Endothelial cell (in vitro differentiated cells): Measurements from ENCODE around the gene FKBP9. TPM values are rescaled to one million over a fixed set of nuclear protein-coding genes. Genes with fewer than 3 reads are reported as not detected.

ENCODE experiments used
- DNase-seq: peaks from one replicate; pipeline ENCODE4 v3.0.0; 2021; ENCODE audit warnings: low spot score
- H3K27ac Mint-ChIP-seq: one replicate; pipeline ENCODE4 v1.8.0; 2021; ENCODE audit warnings: mixed read lengths, inconsistent platforms; ENCODE audit not compliant: unreplicated experiment
- H3K27me3 Mint-ChIP-seq: one replicate; pipeline ENCODE4 v1.8.0; 2021; ENCODE audit warnings: mild to moderate bottlenecking, moderate library complexity, mixed read lengths, inconsistent platforms; ENCODE audit not compliant: unreplicated experiment
- H3K36me3 Mint-ChIP-seq: one replicate; pipeline ENCODE4 v1.8.0; 2021; ENCODE audit warnings: mild to moderate bottlenecking, low read depth, mixed read lengths, inconsistent platforms; ENCODE audit not compliant: unreplicated experiment
- H3K4me1 Mint-ChIP-seq: one replicate; pipeline ENCODE4 v1.8.0; 2021; ENCODE audit warnings: mild to moderate bottlenecking, mixed read lengths, inconsistent platforms; ENCODE audit not compliant: unreplicated experiment
- H3K4me3 Mint-ChIP-seq: one replicate; pipeline ENCODE4 v1.8.0; 2021; ENCODE audit warnings: mild to moderate bottlenecking, mixed read lengths, inconsistent platforms; ENCODE audit not compliant: unreplicated experiment
- H3K9me3 Mint-ChIP-seq: one replicate; pipeline ENCODE4 v1.8.0; 2021; ENCODE audit warnings: mixed read lengths, inconsistent platforms; ENCODE audit not compliant: unreplicated experiment
- CTCF ChIP-seq: fragments of 200-600 bp; sonication (generic); IDR thresholded peaks from one replicate; pipeline ENCODE4 v1.5.0; 2021; ENCODE audit warnings: antibody characterized with exemption; ENCODE audit not compliant: unreplicated experiment
- total RNA-seq: library from RNA; stranded (reverse); fragmentation: NEBNext Ultra II Directional; extraction: Animal tissue kit (Norgen Biotek cat#: 25700); gene quantifications from one replicate; pipeline ENCODE4 v1.2.1, GENCODE V29; 2021; ENCODE audit not compliant: unreplicated experiment

Gene FKBP9
- total RNA-seq, 1 donor from 2014 or later = 218 TPM

- H3K9me3 Mint-ChIP-seq = no peaks in the 10 kb centered on the region
- no peak overlapping the region for H3K4me3 Mint-ChIP-seq
- peaks cover 17% of the 10 kb centered on the region for H3K4me1 Mint-ChIP-seq
- no peak overlapping the region for H3K27ac Mint-ChIP-seq
- DNase-seq = no peak
- no peaks in the 10 kb centered on the region for H3K36me3 Mint-ChIP-seq
- no peak for TF ChIP-seq CTCF
- H3K27me3 Mint-ChIP-seq = no peaks in the 10 kb centered on the region
These were observed 84.6 kb downstream of the FKBP9 start for GRCh38 chr7:33041631-33042428.

GRCh38 chr7:33043501-33044400 lies 86.5 kb downstream of the FKBP9 start:
- no peaks in the 10 kb centered on the region for H3K9me3 Mint-ChIP-seq
- H3K36me3 Mint-ChIP-seq = no peaks in the 10 kb centered on the region
- peak overlapping the region; percentile 10 for H3K27ac Mint-ChIP-seq
- peaks cover 17% of the 10 kb centered on the region for H3K4me1 Mint-ChIP-seq
- no peak for DNase-seq
- H3K4me3 Mint-ChIP-seq = no peak overlapping the region
- H3K27me3 Mint-ChIP-seq = no peaks in the 10 kb centered on the region
- no peak for TF ChIP-seq CTCF

- H3K4me3 Mint-ChIP-seq = no peak overlapping the region
- no peak for TF ChIP-seq CTCF
- H3K36me3 Mint-ChIP-seq = no peaks in the 10 kb centered on the region
These were observed 87.1 kb downstream of the FKBP9 start for GRCh38 chr7:33044401-33044718.

GRCh38 chr7:33044986-33045385 lies 87.7 kb downstream of the FKBP9 start:
- H3K36me3 Mint-ChIP-seq = no peaks in the 10 kb centered on the region
- no peak for TF ChIP-seq CTCF
- H3K4me1 Mint-ChIP-seq = peaks cover 11% of the 10 kb centered on the region
- H3K4me3 Mint-ChIP-seq = no peak overlapping the region
- no peaks in the 10 kb centered on the region for H3K27me3 Mint-ChIP-seq
- no peak for DNase-seq
- H3K27ac Mint-ChIP-seq = no peak overlapping the region
- no peaks in the 10 kb centered on the region for H3K9me3 Mint-ChIP-seq

More at GRCh38 chr7:33044401-33044718, 87.1 kb downstream of the FKBP9 start:
- Mint-ChIP-seq H3K27me3 (no peaks in the 10 kb centered on the region), H3K4me1 (peaks cover 17% of the 10 kb centered on the region), H3K9me3 (no peaks in the 10 kb centered on the region), H3K27ac (no peak overlapping the region)
- DNase-seq = no peak

GRCh38 chr7:33048257-33048656 lies 91.0 kb downstream of the FKBP9 start:
- peaks cover 18% of the 10 kb centered on the region for H3K4me1 Mint-ChIP-seq
- H3K27ac Mint-ChIP-seq = no peak overlapping the region
- H3K27me3 Mint-ChIP-seq = no peaks in the 10 kb centered on the region
- no peak overlapping the region for H3K4me3 Mint-ChIP-seq
- H3K36me3 Mint-ChIP-seq = no peaks in the 10 kb centered on the region
- no peak for DNase-seq
- no peak for TF ChIP-seq CTCF
- H3K9me3 Mint-ChIP-seq = no peaks in the 10 kb centered on the region
